ENCODE measurements around the gene MARCHF2. TPM values are rescaled to one million over a fixed set of nuclear protein-coding genes. Genes with fewer than 3 reads are reported as not detected.
A peak's percentile ranks its signal among the peaks of the same experiment; 100 is the strongest.

Gene MARCHF2
- total RNA-seq, 3 donors from 2014 or later (not counting 1 experiment from before 2014, with no cell fraction given): 32.4 to 42.3 (median 37.2) TPM

DNA sequence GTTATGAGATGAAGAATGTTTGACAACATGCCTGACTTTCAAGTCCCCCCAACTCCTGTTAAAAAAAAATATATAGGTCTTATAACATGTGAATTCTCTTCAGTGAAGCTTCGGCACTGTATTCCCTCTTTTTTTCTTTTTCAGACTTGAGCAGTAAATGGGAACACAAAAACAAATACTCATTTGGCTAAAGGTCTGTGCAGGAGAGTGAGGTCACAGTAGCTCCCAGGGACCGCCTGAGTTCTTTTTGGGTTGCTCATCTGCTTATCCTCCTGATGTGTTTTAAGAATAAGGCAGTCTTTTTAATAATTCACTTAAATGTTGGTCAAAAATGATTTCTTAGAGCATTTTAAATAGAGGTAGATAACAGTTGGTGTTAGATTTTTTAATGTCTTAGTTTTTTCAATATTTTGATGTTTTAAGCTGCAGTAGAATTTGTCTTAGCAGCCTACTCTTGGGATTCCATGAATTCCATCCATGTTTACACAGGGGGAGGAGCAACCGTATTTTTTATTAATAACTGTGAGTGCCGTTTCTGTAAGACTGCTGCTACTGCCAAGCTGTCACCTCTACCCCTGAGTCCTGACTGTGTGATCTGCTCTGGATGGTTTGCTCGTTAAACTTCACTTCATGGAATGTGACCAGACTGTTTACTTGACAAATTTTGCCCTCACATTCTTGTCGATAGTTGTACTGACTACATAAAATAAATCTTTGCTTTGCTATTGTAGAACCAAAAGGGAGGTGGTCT lies 46.6 kb downstream of the MARCHF2 start:
- no peak overlapping the region for H3K4me3 Mint-ChIP-seq
- no peaks in the 10 kb centered on the region for H3K27me3 Mint-ChIP-seq (ENCODE audit: low read depth in 2 of 2)
- Histone ChIP-seq H3K27ac (ENCODE audit: low read length) (no peak overlapping the region), H3K4me3 (ENCODE audit: low read length) (no peak overlapping the region), H3K27me3 (ENCODE audit: control insufficient read depth, insufficient read depth, low read length) (no peaks in the 10 kb centered on the region), H3K4me1 (ENCODE audit: control insufficient read depth, insufficient read depth, low read length) (no peaks in the 10 kb centered on the region), H3K36me3 (ENCODE audit: control insufficient read depth, insufficient read depth, low read length) (peaks cover 51% of the 10 kb centered on the region), H3K9me3 (ENCODE audit: control insufficient read depth, insufficient read depth, low read length) (no peaks in the 10 kb centered on the region)
- H3K4me1 Mint-ChIP-seq: peaks cover 69 to 79% of the 10 kb centered on the region in 2 donors
- ATAC-seq: no peak
- 83% methylated on average over 6 of the region's 6 CpGs for WGBS (ENCODE audit: insufficient coverage)
- no peaks in the 10 kb centered on the region for H3K9me3 Mint-ChIP-seq
- peak overlapping the region; percentile 63 to 64 for H3K27ac Mint-ChIP-seq
- H3K36me3 Mint-ChIP-seq: peaks cover 2% of the 10 kb centered on the region
- TF ChIP-seq, protein P1, sequence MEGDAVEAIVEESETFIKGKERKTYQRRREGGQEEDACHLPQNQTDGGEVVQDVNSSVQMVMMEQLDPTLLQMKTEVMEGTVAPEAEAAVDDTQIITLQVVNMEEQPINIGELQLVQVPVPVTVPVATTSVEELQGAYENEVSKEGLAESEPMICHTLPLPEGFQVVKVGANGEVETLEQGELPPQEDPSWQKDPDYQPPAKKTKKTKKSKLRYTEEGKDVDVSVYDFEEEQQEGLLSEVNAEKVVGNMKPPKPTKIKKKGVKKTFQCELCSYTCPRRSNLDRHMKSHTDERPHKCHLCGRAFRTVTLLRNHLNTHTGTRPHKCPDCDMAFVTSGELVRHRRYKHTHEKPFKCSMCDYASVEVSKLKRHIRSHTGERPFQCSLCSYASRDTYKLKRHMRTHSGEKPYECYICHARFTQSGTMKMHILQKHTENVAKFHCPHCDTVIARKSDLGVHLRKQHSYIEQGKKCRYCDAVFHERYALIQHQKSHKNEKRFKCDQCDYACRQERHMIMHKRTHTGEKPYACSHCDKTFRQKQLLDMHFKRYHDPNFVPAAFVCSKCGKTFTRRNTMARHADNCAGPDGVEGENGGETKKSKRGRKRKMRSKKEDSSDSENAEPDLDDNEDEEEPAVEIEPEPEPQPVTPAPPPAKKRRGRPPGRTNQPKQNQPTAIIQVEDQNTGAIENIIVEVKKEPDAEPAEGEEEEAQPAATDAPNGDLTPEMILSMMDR (IDR thresholded peaks at IDR 0.05): no peak
- intact Hi-C loops (cut with micrococcal nuclease): no loop called here
- DNase-seq: no peak

DNA sequence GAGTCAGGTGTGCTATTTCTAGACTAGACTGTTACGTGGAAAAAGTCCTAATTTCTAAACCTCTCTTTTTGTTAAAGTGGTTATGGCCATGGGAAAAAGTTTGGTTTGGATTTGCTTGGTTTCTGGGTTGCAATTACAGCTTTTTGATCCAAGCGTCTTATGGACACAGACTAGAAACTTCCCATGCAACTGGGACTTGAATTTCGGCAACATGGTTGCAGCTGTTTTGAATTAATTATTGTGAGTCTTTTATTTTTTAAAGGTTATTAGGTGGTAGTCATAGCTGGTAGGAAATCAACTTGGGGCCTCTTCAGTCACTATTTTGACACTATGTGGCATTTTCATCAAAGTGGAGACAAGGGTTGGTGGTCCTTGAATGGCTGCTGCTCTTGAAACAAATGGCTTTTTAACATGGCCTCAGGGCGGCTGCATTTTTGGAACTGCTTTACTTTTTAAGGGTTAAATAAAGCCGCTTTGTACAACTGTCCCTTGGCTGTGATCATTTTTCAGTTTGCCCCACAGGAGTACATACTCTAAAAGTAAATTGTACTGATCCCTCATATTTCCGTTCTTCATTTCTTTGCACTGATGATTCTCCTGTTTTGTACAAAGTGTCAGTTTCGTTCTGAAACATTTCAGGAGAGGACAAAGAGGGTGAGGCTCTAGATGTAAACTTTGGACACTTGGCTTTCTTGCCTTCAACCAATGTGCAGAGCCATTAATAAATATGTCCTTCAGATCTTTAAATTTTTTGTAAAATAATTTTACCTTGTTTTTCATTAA lies 47.6 kb downstream of the MARCHF2 start:
- Mint-ChIP-seq H3K36me3 (peaks cover 10% of the 10 kb centered on the region), H3K27me3 (ENCODE audit: low read depth in 2 of 2) (no peaks in the 10 kb centered on the region), H3K9me3 (no peaks in the 10 kb centered on the region), H3K4me1 (peaks cover 59 to 69% of the 10 kb centered on the region in 2 donors), H3K27ac (peak overlapping the region; percentile 63 to 64), H3K4me3 (no peak overlapping the region)
- no peaks in the 10 kb centered on the region for H3K9me3 ChIP-seq (ENCODE audit: control insufficient read depth, insufficient read depth, low read length)
- H3K4me3 ChIP-seq (ENCODE audit: low read length): no peak overlapping the region
- no peak overlapping the region for H3K27ac ChIP-seq (ENCODE audit: low read length)
- 79% methylated on average over 7 of the region's 7 CpGs for WGBS (ENCODE audit: insufficient coverage)
- H3K4me1 ChIP-seq (ENCODE audit: control insufficient read depth, insufficient read depth, low read length): no peaks in the 10 kb centered on the region
- ATAC-seq: no peak
- intact Hi-C loops (cut with micrococcal nuclease): no loop called here
- TF ChIP-seq, protein P1 (IDR thresholded peaks at IDR 0.05): no peak
- peaks cover 56% of the 10 kb centered on the region for H3K36me3 ChIP-seq (ENCODE audit: control insufficient read depth, insufficient read depth, low read length)
- no peaks in the 10 kb centered on the region for H3K27me3 ChIP-seq (ENCODE audit: control insufficient read depth, insufficient read depth, low read length)
- no peak for DNase-seq

DNA sequence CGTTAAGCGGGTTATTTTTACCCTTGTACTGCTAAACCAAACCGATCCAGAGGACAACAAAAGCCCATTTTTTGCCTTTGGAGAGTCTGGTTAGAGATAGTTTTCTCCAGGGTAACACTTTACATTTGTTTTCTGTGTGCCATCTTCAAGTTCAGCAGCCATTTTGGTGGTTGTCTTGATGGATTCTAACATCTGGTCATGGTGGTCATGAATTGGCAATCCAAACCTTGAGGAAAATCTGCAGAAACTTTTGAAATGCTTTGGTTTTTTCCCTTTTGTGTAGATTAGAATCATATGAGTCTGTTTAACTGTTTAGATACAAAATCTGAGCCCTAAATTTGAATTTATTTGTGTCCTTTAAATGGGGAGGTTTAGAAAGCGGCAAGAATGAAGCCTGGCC lies 48.3 kb downstream of the MARCHF2 start:
- Mint-ChIP-seq H3K9me3 (no peaks in the 10 kb centered on the region), H3K4me3 (no peak overlapping the region), H3K27me3 (ENCODE audit: low read depth in 2 of 2) (no peaks in the 10 kb centered on the region), H3K27ac (peak overlapping the region in 1 of 2 donors; percentile 23), H3K36me3 (peaks cover 17% of the 10 kb centered on the region), H3K4me1 (peaks cover 55 to 65% of the 10 kb centered on the region in 2 donors)
- H3K36me3 ChIP-seq (ENCODE audit: control insufficient read depth, insufficient read depth, low read length): peaks cover 56% of the 10 kb centered on the region
- H3K4me1 ChIP-seq (ENCODE audit: control insufficient read depth, insufficient read depth, low read length): no peaks in the 10 kb centered on the region
- TF ChIP-seq, protein P1 (IDR thresholded peaks at IDR 0.05): no peak
- intact Hi-C loops (cut with micrococcal nuclease): no loop called here
- ATAC-seq (no peak), DNase-seq (no peak)
- H3K4me3 ChIP-seq (ENCODE audit: low read length): no peak overlapping the region
- no peak overlapping the region for H3K27ac ChIP-seq (ENCODE audit: low read length)
- H3K9me3 ChIP-seq (ENCODE audit: control insufficient read depth, insufficient read depth, low read length): no peaks in the 10 kb centered on the region
- 96% methylated on average over 4 of the region's 4 CpGs for WGBS (ENCODE audit: insufficient coverage)
- no peaks in the 10 kb centered on the region for H3K27me3 ChIP-seq (ENCODE audit: control insufficient read depth, insufficient read depth, low read length)
